Measurements from ENCODE around the gene LRPPRC.

The LRPPRC gene

GRCh38 chr2:43905871-43906270 lies 89.9 kb downstream of the LRPPRC start:
- FAIRE-seq = no peak

- no peak for FAIRE-seq
Measured at GRCh38 chr2:43905371-43905803, 90.4 kb downstream of the LRPPRC start.

- FAIRE-seq = no peak
Measured at GRCh38 chr2:43899589-43899988, 96.2 kb downstream of the LRPPRC start.

GRCh38 chr2:43898838-43899346 lies 96.9 kb downstream of the LRPPRC start:
- FAIRE-seq = no peak

- peak; percentile 91 for FAIRE-seq
Measured at GRCh38 chr2:43898134-43898837, 97.5 kb downstream of the LRPPRC start.

- no peak for FAIRE-seq
Measured at GRCh38 chr2:43897492-43897891, 98.3 kb downstream of the LRPPRC start.

- FAIRE-seq = no peak
Measured at GRCh38 chr2:43896906-43897305, 98.9 kb downstream of the LRPPRC start.

GRCh38 chr2:43894743-43895142 lies 101.0 kb downstream of the LRPPRC start:
- no peak for FAIRE-seq

GRCh38 chr2:43890855-43891254 lies 104.9 kb downstream of the LRPPRC start:
- no peak for FAIRE-seq

GRCh38 chr2:43889416-43889815 lies 106.4 kb downstream of the LRPPRC start:
- no peak for FAIRE-seq

GRCh38 chr2:43887176-43887575 lies 108.6 kb downstream of the LRPPRC start:
- no peak for FAIRE-seq

- no peak for FAIRE-seq
Measured at GRCh38 chr2:43885132-43885632, 110.6 kb downstream of the LRPPRC start.

- FAIRE-seq = peak; percentile 56
Measured at GRCh38 chr2:43884689-43885088, 111.1 kb downstream of the LRPPRC start.

GRCh38 chr2:43882312-43882711 lies 113.5 kb downstream of the LRPPRC start:
- no peak for FAIRE-seq

GRCh38 chr2:43880952-43881351 lies 114.8 kb downstream of the LRPPRC start:
- no peak for FAIRE-seq

GRCh38 chr2:43880471-43880870 lies 115.3 kb downstream of the LRPPRC start:
- FAIRE-seq = no peak

GRCh38 chr2:43879261-43879660 lies 116.5 kb downstream of the LRPPRC start:
- no peak for FAIRE-seq

- FAIRE-seq = peak; percentile 95
Measured at GRCh38 chr2:43877782-43878464, 117.9 kb downstream of the LRPPRC start.

GRCh38 chr2:43874776-43875451 lies 120.9 kb downstream of the LRPPRC start:
- FAIRE-seq = no peak

- no peak for FAIRE-seq
Measured at GRCh38 chr2:43872151-43872550, 123.6 kb downstream of the LRPPRC start.

GRCh38 chr2:43855292-43855691 lies 140.5 kb downstream of the LRPPRC start:
- FAIRE-seq = no peak

GRCh38 chr2:43854671-43855070 lies 141.1 kb downstream of the LRPPRC start:
- FAIRE-seq = no peak

Data from islet of Langerhans (tissue), 1 donor.